Small intestine (tissue), 7 donors: ENCODE measurements around the gene SLC66A2. TPM values are rescaled to one million over a fixed set of nuclear protein-coding genes. Genes with fewer than 3 reads are reported as not detected.

Source experiments
- DNase-seq, 2 donors: peaks; one replicate each; pipeline versions ENCODE4 v3.0.0 to v3.0.0-alpha.2; 2013
- FAIRE-seq: peaks from 2 replicates; lab custom pipeline; 2012; peaks lifted over from hg19 to GRCh38; lab: Jason Lieb, UNC
- H3K27ac ChIP-seq, 3 donors: one replicate each; pipeline ENCODE4 v1.5.1; 2013; ENCODE audit warnings: low read length in 2 of 3, mild to moderate bottlenecking in 2 of 3, control low read depth in 1 of 3, inconsistent platforms in 1 of 3, low read depth in 1 of 3, moderate library complexity in 1 of 3
- H3K27me3 ChIP-seq, 3 donors: one replicate each; pipeline ENCODE4 v1.6.1; 2013; ENCODE audit warnings: low read length in 3 of 3, inconsistent platforms in 1 of 3; ENCODE audit not compliant: control insufficient read depth in 3 of 3, insufficient read depth in 3 of 3
- H3K36me3 ChIP-seq, 3 donors: one replicate each; pipeline ENCODE4 v1.6.1; 2013; ENCODE audit warnings: low read length in 3 of 3, inconsistent platforms in 1 of 3, low read depth in 1 of 3, mild to moderate bottlenecking in 1 of 3, moderate library complexity in 1 of 3; ENCODE audit not compliant: control insufficient read depth in 3 of 3, insufficient read depth in 2 of 3
- H3K4me1 ChIP-seq, 3 donors: one replicate each; pipeline ENCODE4 v1.6.1; 2013; ENCODE audit warnings: low read length in 2 of 3, inconsistent platforms in 1 of 3, low read depth in 1 of 3, mild to moderate bottlenecking in 1 of 3, moderate library complexity in 1 of 3; ENCODE audit not compliant: control insufficient read depth in 3 of 3, insufficient read depth in 2 of 3
- H3K4me3 ChIP-seq, 3 donors: one replicate each; pipeline ENCODE4 v1.5.1; 2013; ENCODE audit warnings: low read length in 3 of 3, control low read depth in 1 of 3, inconsistent platforms in 1 of 3, low read depth in 1 of 3, mild to moderate bottlenecking in 1 of 3, moderate library complexity in 1 of 3
- H3K9me3 ChIP-seq, 2 donors: one replicate each; pipeline ENCODE4 v1.6.1; 2013; ENCODE audit warnings: low read depth in 1 of 2, low read length in 1 of 2; ENCODE audit not compliant: control insufficient read depth in 2 of 2, insufficient read depth in 1 of 2
- WGBS, 3 donors: extraction: QIAGEN DNeasy Blood & Tissue Kit; methylation state at CpG; one replicate each; pipeline ENCODE4 v1.1.7; 2013; 5-methylcytosine and 5-hydroxymethylcytosine counted together
- polyA plus RNA-seq, 4 donors: library from polyadenylated mRNA; stranded (reverse) in 3 of 4; unstranded in 1 of 4; fragments of 200-250 nt in 3 of 4; fragments of 120-200 nt in 1 of 4; gene quantifications; one replicate each; pipeline versions ENCODE4 v1.2.1 to v1.2.3, GENCODE V29; 2013
- donor health status: healthy with polysubstance abuse.
- donor health status: control.
- donor health status: control.
- donor health status: Bipolar disorder and iron deficiency.
- donor health status: healthy.

Gene SLC66A2
- polyA plus RNA-seq, 4 donors, result 15.0 to 30.3 (median 17.8) TPM

- FAIRE-seq (no peak), DNase-seq (no peak)
- H3K4me3 ChIP-seq, result no peak overlapping the region
Measured at GRCh38 chr18:79871481-79872091, 79.9 kb downstream of the SLC66A2 start.

GRCh38 chr18:79871026-79871390, 80.4 kb downstream of the SLC66A2 start:
- Histone ChIP-seq H3K27ac (no peak overlapping the region), H3K27me3 (no peaks in the 10 kb centered on the region), H3K9me3 (no peaks in the 10 kb centered on the region), H3K36me3 (no peaks in the 10 kb centered on the region), H3K4me3 (no peak overlapping the region), H3K4me1 (no peaks in the 10 kb centered on the region)
- FAIRE-seq (no peak), DNase-seq (no peak)
- 81 to 85% (median 83%) methylated on average over 17 of the region's 17 CpGs for WGBS, 3 donors

More at GRCh38 chr18:79871481-79872091, 79.9 kb downstream of the SLC66A2 start:
- Histone ChIP-seq H3K9me3 (no peaks in the 10 kb centered on the region), H3K27ac (no peak overlapping the region), H3K27me3 (no peaks in the 10 kb centered on the region), H3K36me3 (no peaks in the 10 kb centered on the region), H3K4me1 (no peaks in the 10 kb centered on the region)
- WGBS, 3 donors, result 85 to 87% (median 86%) methylated on average over 30 to 33 of the region's 33 CpGs

DNA sequence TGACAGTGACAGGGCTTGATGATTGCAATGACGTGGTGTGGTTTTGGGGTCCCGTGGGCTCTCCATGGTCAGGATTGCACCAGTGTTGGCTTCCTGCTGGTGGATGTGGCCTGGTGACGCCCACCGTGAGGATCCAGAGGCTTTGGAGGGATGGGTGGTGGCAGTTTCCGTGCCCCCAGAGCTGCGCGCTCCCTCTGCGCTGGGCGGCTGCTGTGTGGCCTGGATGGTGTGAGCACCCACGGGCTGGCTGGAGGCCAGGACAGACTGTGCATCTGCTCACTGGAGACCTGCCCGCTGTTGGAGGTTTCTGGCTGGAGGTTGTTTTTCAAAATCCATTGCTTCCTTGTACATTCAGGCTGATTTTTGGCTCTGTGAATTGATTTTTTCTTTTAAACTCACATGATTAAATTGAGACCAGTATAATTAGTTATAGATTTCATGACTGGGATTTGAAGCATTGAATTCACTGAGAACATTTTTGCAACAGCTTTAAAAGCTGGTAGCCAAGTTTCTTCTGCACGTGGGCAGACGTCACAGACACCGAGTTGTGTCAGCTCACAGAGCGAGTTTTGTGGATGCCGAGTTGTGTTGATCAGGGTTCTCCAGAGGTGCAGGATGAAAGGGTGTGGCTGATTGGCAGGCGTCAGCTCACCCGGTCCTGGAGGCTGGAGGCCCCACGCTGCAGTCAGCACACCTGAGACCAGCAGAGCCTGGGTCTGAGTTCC, 81.0 kb downstream of the SLC66A2 start:
- Histone ChIP-seq H3K27ac (no peak overlapping the region), H3K27me3 (no peaks in the 10 kb centered on the region), H3K4me1 (no peaks in the 10 kb centered on the region), H3K9me3 (no peaks in the 10 kb centered on the region), H3K4me3 (no peak overlapping the region), H3K36me3 (no peaks in the 10 kb centered on the region)
- DNase-seq, result no peak
- 70 to 80% (median 71%) methylated on average over 19 of the region's 19 CpGs for WGBS, 3 donors
- FAIRE-seq, result no peak

- no peaks in the 10 kb centered on the region for H3K4me1 ChIP-seq
- no peak for DNase-seq
- no peak overlapping the region for H3K27ac ChIP-seq
- FAIRE-seq, result no peak
- H3K9me3 ChIP-seq, result no peaks in the 10 kb centered on the region
- H3K36me3 ChIP-seq, result no peaks in the 10 kb centered on the region
- no peak overlapping the region for H3K4me3 ChIP-seq
- no peaks in the 10 kb centered on the region for H3K27me3 ChIP-seq
- 87 to 91% (median 88%) methylated on average over 32 of the region's 32 CpGs for WGBS, 3 donors
Measured at GRCh38 chr18:79869591-79870300, 81.7 kb downstream of the SLC66A2 start.

DNA sequence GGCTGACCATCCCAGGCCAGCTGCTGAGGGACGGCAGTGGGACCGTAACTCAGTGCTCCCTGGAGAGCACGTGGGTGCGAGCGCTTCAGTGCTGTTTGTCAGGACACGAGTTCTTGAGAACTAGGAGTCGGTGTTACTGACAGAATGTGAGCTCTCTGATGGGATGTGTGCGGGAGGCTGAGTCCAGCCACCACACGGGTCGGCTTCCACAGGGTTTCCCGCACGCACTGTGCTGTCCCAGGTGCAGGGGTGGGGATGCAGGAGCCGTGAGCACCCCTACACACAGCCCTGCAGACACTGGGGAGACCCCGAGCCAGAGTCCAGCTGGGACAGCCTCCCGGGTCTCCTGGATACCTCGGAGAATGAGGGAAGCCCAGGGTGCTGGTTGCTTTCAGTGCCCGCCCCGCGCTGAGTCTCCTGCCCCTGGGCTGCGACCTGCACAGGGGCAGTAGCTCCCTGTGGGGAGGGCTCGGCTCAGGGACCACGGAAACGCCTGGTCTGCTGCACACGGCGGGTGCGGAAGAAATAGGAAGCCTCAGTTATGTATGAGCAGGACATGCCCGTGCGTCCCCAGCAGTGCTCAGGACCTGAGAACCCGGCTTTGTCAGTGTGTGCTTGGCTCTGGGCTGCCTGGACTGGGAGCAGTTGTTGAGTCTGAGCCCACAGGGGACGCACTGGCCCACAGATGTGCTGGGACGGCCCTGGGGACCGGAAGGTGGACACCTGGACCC, 82.5 kb downstream of the SLC66A2 start:
- Histone ChIP-seq H3K4me3 (no peak overlapping the region), H3K36me3 (no peaks in the 10 kb centered on the region), H3K4me1 (no peaks in the 10 kb centered on the region), H3K27ac (no peak overlapping the region), H3K9me3 (no peaks in the 10 kb centered on the region), H3K27me3 (no peaks in the 10 kb centered on the region)
- FAIRE-seq (no peak), DNase-seq (no peak)
- 85 to 89% (median 88%) methylated on average over 32 of the region's 32 CpGs for WGBS, 3 donors

GRCh38 chr18:79868168-79868784, 83.2 kb downstream of the SLC66A2 start:
- H3K27ac ChIP-seq, result no peak overlapping the region
- no peaks in the 10 kb centered on the region for H3K36me3 ChIP-seq
- H3K4me3 ChIP-seq, result no peak overlapping the region
- no peaks in the 10 kb centered on the region for H3K4me1 ChIP-seq
- FAIRE-seq (no peak), DNase-seq (no peak)
- 90 to 92% (median 90%) methylated on average over 29 of the region's 29 CpGs for WGBS, 3 donors
- H3K9me3 ChIP-seq, result no peaks in the 10 kb centered on the region
- H3K27me3 ChIP-seq, result no peaks in the 10 kb centered on the region

DNA sequence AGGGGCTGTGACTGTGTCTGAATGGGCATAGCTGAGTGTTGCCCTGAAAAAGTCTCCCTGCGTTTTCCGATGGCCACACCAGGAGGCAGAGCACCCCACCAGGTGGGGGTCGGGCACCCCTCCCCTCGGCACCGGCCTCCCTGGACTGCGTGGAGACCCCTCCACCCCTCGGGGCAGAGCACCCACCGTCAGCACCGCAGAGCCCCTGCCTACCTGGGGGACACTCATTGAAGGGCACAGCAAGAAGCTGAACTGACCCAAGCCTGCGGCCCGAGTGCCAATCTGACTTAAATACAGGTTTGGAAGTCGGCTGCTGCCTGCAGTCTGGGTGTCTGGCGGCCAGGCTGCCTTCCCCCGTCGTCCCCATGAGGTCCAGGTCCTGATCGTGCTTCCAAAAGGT, 83.8 kb downstream of the SLC66A2 start:
- H3K4me1 ChIP-seq, result no peaks in the 10 kb centered on the region
- H3K27me3 ChIP-seq, result no peaks in the 10 kb centered on the region
- 84 to 87% (median 85%) methylated on average over 16 of the region's 16 CpGs for WGBS, 3 donors
- H3K27ac ChIP-seq, result no peak overlapping the region
- FAIRE-seq (no peak), DNase-seq (no peak)
- H3K36me3 ChIP-seq, result no peaks in the 10 kb centered on the region
- no peak overlapping the region for H3K4me3 ChIP-seq
- H3K9me3 ChIP-seq, result peaks cover 0 to 4% of the 10 kb centered on the region in 2 donors
